HG03280 (cell line): Measurements from ENCODE around the gene ESR2.
"Not testable (repeated sequence)": the region's sequence is repeated elsewhere in the genome, so short reads cannot be mapped to it uniquely, and the experiment has no call there.

Source experiments
- ATAC-seq: cut with Tn5 transposase; IDR thresholded peaks from one replicate; pipeline ENCODE4 v1.9.1; 2021; ENCODE audit warnings: mild to moderate bottlenecking, moderate library complexity; ENCODE audit not compliant: unreplicated experiment

Gene ESR2

GRCh38 chr14:64158608-64159007 is 135.6 kb downstream of the ESR2 start:
- ATAC-seq = no peak

GRCh38 chr14:64149921-64150320 is 144.2 kb downstream of the ESR2 start:
- ATAC-seq = no peak

GRCh38 chr14:64147126-64147790 is 146.9 kb downstream of the ESR2 start:
- no peak for ATAC-seq

- ATAC-seq = no peak
Measured at GRCh38 chr14:64137657-64138290, 156.4 kb downstream of the ESR2 start.

GRCh38 chr14:64126548-64126947 is 167.6 kb downstream of the ESR2 start:
- no peak for ATAC-seq

- ATAC-seq = no peak
Measured at GRCh38 chr14:64125270-64125669, 168.9 kb downstream of the ESR2 start.

DNA sequence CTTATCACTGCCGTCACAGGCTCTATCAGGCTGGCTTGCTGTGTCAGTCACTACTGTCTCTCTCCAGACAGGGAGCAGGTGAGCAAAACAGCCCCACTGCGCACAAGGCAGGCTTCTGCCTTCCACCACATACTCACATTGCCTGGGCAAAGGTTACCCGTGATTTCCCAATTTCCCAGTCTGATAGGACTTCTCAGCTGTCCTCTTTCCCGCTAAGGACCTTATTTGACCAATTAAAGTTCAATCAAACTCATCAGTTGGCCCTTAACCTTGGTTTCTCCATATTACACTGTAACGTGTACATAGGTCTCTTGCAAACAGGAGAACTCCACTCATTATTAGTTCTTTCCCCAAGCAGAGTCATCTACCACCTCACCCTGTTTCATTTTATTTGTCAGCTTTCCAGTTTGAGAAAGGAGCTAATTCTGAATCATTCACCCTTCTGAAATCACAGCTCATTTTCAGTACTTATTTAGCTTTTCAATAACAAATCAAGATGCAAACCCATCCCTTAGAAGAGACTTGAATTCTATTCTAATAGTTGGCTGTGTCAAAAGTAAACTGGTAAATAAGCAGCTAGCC is 170.8 kb downstream of the ESR2 start:
- no peak for ATAC-seq

DNA sequence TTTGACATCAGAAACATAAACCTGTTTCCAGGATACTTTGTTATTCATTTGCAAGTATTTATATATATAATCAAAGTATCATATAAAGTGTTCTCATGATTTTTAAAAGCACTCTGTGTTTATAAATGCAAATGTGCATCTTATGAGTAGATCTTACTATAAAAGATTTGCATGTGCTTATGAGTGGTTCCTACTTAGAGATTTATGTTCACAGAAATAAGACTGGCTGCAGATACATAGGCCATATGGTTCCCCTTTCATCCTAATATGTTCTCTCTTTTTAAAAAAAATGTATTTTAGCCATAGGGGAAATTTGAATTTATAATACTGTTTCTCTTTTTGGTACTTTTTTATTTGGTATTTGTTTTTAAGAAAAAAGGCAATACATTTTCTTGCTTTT is 174.2 kb downstream of the ESR2 start:
- ATAC-seq = no peak

GRCh38 chr14:64119500-64119899 is 174.7 kb downstream of the ESR2 start:
- no peak for ATAC-seq

- no peak for ATAC-seq
Measured at GRCh38 chr14:64118892-64119291, 175.3 kb downstream of the ESR2 start.

DNA sequence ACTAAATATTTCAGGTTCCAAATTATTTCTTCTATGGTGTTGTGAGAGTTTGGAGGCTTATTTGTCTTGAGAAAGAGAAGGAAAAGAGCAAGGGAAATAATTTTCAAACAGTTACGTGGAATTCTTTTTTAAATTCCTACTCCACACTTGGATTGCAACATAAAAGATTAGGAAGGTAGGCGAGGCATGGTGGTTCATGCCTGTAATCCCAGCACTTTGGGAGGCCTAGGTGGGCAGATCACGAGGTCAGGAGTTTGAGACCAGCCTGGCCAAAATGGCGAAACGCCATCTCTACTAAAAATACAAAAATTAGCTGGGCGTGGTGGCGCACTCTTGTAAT is 175.8 kb downstream of the ESR2 start:
- not testable (repeated sequence) for ATAC-seq

DNA sequence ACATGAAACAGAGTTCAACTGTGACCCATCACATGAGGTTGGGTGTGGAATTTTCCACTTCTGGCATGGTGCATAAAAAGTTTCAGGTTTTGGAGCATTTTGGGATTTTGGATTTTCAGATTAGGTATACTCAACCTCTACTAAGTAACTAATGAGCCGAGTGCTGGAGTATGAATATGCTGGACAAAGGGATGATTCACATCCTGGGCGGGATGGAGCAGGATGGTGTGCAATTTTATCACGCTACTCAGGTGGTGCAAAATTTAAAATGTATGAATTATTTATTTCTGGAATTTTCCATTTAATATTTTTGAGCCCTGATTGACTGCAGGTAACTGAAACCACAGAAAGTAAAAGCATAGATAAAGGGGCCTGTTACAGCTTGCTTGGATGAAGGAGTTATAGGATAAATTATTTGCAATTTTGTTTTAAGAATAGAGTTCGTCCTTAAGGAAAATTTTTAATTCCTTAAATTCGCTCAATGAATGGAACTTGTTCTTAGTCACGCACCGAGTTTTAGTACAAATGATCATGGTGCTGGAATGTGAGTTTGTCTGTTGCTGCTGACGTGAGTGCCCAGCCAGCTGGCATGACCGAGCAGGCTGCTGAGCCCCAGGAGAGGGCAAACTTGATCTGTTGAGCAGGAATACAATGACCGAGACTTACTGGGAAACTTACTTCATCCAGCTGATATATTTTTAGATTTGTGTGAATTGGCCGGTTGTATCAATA is 176.3 kb downstream of the ESR2 start:
- ATAC-seq = no peak

- no peak for ATAC-seq
Measured at GRCh38 chr14:64115401-64115800, 178.8 kb downstream of the ESR2 start.

GRCh38 chr14:64114796-64115195 is 179.4 kb downstream of the ESR2 start:
- no peak for ATAC-seq

GRCh38 chr14:64114166-64114565 is 180.0 kb downstream of the ESR2 start:
- no peak for ATAC-seq

DNA sequence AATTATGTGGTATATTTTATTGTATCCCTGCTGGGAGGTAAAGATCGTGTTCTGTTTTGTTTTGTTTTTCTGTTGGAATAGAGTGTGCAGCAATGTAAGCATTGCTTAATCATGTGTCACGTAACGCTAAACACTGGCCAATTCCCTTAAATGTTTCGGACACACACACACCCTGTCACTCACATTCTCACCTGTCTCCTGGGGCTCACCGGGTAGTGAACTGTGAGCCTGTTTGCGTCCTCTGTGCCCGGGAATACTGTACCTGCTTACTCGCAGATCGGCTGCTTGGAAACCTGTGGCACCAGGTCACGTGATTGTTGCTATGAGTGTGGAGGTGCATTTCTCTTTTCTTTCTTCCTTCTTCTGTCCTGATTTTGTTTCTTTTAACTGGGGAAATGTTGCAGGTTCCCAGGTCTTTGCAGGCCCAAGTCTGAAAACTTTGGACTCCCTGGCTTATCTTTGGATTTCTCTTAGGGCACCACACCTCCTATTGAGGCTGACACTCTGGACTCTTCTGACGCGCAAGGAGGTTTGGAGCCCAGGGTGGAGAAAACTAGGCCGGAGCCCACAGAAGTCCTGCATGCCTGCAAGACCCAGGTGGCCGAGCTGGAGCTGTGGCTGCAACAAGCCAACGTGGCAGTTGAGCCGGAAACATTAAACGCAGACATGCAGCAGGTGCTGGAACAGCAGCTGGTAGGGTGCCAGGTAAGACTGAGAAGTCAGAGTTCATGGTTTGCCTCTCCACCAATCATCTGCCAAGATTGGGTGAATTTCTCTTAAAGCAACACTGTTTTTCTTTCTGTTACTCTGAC is 181.1 kb downstream of the ESR2 start:
- no peak for ATAC-seq

- no peak for ATAC-seq
Measured at GRCh38 chr14:64110802-64111201, 183.4 kb downstream of the ESR2 start.

- ATAC-seq = no peak
Measured at GRCh38 chr14:64109819-64110554, 184.2 kb downstream of the ESR2 start.

DNA sequence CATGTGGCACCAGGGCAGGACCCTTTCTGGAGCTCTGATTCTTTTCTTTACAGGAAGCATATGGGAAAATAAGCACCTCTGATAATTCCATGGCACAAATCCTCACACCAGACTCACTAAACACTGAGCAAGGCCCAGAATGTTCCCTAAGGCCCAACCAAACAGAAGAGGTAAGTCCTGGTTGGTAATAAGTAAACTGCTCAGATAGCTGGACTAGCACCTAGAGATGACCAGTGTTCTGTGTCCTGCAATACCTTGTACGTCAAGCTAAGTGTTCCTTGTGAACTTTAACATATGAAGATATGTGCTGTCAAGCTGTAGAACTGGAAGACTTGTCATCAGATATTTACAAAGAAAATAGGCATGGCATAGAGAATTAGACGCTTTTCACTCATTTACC is 186.7 kb downstream of the ESR2 start:
- ATAC-seq = no peak

GRCh38 chr14:64098120-64098519 is 196.1 kb downstream of the ESR2 start:
- no peak for ATAC-seq
